GM18907 (cell line): ENCODE data around the gene TBX1.

Source experiments
- ATAC-seq: cut with Tn5 transposase; IDR thresholded peaks from one replicate; pipeline ENCODE4 v1.9.1; 2021; ENCODE audit warnings: mild to moderate bottlenecking, moderate library complexity; ENCODE audit not compliant: unreplicated experiment

The TBX1 gene

DNA sequence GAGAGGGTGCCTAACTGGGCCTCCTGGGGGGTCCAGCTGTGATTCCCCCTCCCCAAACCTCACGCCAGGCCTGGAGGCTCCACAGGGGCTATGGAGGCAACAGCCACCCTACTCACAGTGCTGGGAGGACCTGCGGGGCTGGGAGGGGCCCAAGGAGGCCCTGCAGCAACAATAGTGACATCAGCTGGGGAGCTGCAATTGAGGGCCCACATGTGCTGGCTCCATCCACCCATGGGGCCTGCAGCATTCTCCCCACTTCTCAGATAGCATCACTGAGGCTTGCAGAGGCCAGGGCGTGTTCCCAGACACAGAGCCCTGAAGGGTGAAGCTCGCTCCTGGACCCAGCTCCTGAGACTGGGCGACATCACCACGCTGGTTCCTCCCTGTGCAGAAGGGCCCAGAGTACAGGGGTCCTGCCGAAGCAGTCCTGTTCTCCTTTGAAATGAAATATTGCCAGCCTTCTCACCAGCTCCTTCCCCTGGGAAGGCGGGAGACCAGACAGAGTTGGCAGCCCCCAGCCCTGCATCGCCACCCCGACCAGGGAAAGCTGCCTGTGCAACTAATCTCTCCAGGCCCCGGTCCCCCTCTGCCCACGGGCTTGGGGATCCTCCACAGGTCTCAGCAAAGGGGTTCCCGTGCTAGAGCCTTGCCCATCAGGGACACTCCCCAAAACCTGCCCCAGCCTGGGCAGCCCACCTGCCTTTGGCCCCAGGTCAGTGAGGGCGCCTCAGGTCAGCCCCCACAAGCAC is 8.9 kb upstream of the TBX1 start:
- ATAC-seq, result no peak

DNA sequence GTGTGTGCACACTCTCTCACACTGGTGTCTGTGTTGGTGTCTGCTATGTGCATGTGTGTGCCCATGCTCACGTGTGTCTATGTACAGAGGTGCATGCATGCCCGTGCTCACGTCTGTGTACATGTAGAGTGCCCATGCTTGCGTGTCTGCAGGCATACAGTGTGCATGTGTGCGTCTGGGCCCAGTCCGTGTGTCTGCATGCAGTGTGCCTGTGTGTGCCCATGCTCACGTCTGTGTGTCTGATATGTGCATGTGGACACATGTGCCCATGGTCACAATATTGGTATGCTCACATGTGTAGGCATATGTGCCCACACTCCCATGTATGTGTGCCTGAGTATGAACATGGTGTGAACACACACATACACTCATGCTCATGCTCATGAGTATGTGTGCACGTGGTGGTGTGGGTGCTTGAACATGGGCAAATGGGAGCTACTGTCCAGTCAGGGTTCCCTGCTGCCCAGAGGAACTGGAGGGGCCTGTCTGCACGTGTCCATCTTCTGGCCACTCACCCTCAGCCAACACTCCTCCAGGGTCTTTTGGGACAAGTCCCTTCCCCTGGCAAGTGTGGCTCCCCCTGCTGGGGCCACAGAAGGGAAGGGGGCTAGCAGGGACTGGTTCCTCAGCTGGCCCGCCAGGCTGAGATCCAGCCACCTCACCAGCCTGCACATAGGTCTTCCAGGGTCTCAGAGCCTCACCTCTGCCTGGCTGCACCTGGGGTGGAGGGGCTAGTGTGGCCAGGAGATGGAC is 7.3 kb upstream of the TBX1 start:
- ATAC-seq, result no peak

DNA sequence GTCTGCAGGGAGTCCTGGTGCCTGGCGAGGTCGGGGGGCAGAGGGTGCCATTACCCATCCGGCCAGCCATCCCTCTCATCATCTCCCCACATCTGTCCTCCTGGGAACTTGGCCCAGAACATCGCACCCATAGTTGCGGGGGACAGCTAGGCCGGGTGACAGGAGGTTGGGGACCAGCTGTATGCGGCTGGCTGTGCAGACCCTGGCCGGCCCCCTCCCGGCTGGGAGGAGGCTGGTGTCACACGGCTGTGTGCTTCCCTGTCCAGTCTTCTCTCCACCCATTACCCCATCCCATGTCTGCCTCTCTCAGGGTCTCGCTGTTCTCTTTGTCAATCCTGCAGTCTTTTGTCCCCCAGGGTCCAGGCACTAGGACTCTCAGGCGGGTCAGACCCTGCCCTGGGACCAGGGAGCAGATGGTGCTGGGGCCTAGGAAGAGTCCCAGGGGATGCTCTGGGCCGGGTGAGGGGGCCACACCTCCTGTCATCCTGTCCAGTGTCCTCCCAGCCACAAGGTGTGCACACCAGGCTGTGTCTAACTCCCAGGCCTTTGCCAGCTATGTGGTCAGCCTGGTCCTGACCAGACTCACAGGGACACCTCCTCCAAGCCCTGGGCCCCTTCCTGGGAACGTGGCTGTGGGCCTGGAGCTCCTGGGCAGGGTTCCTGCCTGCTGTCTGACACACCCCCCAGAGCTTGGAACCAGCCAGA is 6.4 kb upstream of the TBX1 start:
- ATAC-seq, result no peak

DNA sequence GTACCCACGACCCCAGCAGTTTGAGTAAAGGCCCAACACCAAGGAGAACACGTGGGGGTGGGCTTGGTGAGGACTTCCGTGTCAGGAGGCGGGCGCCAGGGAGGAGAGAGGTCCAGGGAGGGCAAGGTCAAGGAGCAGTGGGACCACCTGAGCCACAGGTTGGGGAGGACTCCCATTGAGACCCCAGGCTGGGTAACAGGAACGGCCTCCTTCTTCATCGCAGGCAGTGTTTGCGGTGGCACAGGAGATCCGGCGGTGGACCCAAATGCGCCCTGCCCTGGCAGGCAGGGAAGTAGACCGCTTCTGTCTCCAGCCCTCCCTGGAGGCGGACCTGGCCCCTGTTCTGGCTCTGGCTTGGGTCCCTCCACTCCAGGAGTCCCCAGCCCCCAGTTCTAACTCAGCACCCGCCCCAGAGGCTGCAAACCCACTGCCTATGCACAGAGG is 5.9 kb upstream of the TBX1 start:
- no peak for ATAC-seq

DNA sequence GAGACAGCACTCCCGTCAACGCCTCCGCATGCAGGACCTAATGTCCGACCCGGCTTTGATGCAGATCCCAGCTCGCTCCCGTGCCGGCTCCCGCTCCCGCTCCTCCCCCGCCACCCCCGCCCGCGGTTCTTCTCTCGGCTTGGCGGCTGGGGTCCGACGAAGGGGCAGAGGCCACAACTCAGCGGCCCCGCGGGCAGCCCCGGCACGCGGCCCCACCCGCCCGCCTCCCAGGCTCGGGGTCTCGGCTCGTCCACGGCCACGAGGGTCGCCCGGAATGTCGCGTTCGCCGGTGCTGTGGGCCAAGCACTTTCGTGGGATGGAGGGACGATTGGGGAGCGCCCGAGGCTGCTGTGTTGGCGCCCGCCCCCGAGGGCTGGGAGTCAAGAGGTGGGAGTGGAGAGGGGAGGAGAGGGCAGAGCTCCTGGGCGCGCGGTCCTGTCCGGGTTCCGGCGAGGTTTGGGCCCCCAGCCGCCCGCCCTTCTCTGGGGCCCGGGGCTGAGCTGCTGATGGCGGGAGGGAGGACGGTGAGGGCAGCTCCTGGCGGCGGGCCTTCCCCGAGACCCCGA is 5.3 kb upstream of the TBX1 start:
- ATAC-seq, result no peak

DNA sequence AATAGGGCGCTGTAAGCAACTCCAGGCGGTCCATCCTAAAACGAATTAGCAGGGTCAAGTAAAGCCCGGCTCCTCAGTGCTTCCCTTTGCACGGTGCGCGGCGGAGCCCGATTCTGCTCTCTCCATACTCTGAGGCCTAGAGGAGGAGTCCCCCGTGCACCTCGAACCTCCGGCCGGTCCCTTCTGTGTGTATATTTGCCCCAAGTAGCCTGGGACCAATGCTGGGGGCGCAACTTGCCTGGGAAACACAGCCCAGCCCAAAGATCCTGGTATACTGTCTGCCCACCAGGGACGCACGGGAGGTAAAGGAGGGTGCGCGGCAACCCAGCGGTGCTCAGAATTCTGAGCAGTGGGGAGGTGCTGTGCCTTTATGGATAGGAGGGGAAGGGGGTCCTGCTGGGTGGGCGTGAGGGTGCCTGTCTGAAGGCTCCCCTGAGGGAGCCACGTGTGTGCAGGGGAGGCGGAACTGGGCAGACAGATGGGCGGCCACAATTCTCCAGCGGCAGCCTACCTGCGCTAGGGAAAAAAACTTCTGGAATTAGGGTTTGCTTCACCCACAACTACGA is 4.8 kb upstream of the TBX1 start:
- no peak for ATAC-seq

DNA sequence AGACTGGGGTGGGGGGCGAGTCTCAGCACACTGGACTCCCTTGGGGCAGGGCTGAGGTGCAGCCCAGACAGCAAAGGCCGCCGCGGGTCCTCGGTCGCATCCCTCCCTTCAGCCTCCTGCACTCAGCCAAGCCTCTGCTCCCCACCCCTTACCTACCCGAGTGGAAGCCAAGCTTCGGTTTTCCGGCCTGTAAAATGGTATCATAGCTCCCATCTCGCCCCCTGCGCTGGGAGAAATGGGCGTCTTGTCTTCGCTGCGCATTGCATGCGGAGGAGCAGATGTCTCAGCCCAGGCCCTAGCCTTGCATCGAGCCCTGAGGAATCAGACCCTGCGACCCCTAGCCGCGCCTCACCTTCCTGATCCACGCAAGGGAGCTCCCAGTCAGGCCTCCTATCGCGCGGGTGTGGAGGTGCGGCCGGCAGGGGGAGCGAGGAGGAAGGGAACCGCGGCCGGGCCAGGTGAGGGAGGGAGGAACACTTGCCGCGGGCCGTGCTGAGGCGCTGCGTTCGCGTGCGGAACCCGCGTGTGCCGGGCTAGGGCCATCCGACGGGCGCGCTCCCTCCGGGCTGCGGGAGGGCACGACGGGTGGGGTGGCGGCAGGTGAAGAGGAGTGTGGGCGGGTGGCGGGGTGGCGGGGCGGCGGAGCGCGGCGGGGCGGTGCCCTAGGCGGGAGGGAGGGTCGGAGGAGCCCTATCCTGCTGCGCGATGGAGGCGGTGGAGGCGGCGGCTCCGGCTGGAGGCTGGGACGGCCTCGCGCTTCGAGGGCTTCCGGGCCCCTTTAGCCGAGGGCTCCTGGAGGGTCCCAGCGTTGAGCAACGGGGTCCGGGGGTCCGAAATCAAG is 4.1 kb upstream of the TBX1 start:
- no peak for ATAC-seq

DNA sequence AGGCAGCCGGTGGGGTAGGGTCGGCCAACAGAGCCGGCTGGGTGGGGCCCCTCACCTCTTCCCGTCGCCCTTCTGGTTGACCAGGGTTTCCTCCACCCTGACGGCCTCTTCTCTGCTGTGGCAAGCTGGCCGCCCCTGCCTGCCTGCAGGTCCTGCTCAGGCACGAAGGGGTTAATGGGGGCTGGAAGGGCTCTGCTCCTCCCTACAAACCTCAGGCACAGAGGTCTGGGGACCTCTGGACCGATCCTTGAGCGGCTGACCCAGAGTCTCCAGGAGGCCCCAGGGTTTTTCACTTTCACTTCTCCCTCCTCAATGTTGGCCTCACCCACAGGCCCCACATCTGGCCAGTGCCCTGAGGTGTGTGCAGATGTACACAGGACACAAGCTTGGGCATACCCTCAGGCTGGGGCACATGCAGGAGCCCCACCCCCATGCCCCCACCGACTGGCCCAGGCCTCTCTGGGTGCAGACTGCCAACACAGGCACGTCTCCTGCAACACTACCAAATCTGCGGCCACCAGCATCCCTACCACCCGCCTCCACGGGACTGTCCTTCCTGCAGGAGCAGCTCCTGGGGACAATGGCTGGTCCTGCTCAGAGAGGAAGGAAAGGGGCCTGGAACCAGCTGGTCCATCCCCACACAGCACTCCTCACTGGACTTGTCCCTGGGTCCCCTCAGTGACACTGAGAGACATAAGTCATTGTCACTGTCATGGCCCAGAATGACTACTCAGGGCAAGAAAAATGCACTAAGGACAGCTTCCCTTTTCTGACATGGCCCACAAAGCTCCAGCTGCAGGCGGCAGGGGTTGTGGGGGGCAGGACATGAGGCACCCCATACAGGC is 3.2 kb upstream of the TBX1 start:
- ATAC-seq, result no peak

DNA sequence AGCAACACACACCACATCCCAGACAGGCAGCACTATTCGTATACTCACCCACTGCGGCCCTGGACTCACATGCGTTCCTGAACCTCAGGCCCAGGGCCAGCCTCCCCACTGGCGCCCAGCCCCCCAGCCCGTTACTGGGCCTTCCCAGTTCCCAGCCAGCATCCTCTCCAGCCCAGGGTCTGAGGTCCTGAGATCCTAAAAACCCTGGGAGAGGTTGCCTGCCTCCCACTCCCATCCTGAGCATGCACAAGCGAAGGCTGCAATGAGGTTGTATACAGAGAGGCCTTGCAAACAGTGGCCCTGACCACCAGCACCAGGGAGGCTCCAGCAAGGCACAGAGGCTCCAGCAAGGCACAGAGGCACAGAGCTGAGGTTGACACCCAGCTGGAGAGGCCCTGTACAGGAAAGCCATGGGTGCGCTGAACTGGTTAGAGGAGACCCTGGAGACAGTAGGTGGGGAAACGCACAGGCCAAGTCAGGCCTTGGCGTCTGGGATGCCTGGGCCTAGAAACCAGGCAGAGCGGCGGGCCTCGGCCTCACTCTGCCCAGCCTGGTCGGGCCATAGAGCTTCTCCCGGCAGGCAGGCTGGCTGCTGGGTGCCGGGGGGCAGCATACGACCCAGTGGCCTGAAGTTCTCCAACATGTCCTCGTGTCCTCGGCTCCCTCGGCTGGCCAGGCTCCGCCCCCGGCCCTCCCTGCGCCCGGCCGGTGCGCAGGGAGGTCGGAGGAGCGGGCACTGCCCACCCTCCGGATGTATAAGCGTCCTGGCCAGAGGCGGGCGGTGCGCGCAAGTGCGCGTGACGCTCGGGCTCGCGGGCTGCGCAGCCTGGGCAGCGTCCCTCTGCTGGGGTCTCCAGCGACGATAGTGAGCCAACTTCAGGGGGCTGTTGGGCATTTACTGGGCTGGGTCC is 2.3 kb upstream of the TBX1 start:
- no peak for ATAC-seq

DNA sequence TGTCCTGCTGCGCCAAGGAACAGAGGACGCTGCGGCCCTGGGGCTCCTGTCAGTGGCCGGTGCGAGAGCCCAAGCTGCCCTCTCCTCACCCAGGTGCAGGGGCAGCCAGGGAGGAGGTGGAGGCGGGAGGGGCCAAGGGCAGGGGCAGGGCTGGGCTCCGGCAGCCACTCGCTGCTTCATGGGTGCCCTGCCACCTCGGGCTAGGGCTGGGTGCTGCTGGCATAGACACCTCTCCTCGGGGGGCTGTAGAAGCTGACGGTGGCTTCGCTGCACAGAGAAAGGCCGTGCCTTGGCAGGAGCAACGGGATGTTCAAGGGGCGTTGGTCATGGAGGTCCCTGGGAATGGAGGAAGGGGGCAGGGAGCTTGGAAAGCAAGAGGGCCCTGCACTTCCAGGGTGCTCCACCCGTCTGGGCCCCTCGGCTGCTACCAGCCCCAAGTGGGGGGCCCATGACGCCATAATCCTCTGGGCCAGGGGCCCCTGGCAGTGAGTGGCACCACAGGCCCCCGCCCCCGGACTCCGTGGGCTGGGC is 1.6 kb upstream of the TBX1 start:
- no peak for ATAC-seq

DNA sequence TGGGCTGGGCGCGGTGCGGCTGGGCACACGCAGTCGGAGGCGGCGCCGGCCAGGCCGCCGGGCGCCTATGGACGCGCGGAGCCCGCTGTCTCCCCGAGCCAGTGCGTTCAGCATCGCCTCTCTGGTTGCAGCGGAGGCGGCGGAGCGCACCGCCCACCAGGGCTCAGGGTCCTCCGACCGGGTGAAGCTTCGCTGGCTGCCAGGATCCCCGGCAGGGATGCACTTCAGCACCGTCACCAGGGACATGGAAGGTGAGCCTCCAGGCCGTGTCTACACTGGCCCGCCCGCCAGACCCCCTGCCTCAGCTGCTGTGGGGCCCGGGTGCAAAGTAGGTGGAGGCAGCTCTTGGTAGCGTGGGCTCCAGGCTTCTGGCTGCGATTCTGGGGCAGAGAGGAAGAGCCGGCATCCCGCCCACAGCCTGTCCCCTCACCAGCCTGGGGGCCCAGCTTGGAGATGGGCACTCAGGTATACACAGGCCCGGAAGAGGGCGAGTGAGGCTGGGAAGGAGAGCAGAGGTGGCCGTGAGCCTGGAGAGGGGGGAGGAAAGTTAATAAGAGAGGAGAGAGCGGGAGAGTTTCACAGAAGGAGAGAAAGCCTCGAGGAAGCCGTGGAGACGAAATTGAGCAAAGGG is 1.0 kb upstream of the TBX1 start:
- ATAC-seq, result no peak

DNA sequence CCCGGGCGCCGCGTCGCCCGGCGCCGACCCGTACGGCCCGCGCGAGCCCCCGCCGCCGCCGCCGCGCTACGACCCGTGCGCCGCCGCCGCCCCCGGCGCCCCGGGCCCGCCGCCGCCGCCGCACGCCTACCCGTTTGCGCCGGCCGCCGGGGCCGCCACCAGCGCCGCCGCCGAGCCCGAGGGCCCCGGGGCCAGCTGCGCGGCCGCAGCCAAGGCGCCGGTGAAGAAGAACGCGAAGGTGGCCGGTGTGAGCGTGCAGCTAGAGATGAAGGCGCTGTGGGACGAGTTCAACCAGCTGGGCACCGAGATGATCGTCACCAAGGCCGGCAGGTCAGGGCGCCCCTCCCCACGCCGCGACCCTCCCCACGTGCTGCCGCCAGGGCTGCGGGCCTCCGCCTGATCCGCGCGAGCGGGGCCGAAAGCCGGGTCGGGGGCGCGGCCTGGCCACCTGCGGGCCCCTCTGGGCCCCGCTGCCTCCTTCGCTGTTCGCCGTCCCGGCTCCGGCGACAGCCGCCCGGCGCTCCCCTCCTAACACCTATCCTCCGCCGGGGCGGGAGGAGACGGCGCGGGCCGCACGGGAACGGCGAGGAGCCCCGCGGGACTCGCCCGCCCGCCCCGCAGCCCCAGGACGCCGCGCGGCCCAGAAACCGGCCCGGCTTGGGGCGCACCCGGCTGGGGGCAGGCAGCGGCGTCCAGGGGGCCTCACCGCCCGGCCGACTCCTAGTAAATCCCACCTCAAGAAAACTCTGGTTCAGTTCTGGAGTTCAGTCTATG is 560 bp downstream of the TBX1 start:
- ATAC-seq, result no peak

DNA sequence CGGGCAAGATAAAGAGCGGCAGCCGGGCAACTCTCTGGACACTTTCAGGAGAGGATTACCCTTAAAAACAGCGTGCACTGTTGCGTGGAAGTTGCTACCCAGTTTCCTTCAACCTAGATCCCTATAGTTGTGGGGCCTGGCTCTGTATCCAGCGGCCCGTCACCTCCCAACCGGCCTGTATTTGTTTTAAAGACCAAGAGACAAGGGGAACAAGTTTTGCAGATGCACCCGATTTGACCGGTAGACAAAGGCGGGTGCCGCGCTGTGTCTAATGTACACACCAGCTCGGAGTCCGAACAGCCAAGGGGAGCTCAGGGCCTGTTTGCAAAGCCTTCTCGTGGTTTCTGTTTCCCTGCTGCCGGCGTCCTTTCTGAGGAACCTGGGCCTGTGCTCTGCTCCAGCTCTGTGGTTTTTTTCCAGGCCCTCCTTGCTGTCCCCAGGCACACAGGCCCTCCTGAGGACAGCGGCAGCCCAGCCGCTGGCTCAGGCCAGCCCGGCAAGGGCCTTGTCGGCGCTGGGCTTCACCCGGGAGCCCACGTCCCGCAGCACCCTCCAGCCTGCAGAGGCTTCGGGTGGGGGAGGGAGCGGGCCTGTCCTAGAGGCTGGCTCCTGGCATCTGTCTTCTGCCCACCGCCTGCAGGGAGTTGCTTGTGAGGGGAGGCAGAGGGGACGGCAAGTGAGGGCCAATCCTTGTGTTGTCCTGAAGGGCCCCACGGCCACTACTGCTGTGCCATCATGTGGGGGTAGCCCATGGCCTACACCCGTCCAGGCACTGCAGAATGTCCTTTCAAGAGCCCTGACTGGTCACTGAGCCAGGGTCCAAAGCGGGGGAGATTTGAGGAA is 1.4 kb downstream of the TBX1 start:
- no peak for ATAC-seq

DNA sequence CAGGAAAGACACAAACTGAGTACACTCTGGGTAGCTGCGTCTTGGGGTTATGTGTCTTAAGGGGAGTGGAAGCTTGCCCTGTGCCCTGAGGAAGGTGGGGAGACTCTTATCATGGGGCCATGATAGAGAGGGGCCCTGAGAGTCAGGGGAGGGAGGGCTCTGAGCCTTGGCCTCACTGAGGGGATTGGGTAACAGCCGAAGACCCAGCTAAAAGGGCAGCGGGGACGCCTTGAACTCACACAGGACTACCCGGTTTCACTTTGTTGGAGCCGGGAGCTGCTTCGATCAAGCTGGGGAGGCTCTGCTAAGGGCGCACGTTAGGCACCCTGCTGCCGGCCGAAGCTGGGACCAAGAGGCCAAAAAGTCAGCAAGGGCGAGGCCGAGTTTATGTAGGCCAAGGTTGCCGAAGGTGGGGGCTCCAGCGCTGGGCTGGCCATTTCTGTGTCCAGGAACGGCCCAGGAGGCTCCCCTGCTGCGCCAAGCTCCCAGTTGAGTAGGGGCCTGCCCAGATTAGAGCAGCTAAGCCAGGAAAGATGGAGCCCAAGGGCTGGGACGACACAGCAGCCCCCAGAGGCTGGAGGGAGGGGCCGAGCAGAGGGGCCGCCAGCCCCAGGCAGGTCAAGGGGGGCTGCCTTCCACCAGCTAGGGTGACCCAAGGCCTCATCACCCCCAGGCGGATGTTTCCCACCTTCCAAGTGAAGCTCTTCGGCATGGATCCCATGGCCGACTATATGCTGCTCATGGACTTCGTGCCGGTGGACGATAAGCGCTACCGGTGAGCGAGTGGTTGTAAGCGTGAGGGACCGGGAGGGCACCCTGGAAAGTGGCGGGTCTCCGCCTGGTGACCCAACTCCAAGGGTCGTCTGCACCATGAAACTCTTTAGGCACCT is 2.2 kb downstream of the TBX1 start:
- ATAC-seq, result no peak
